Lung (tissue), 12 donors: ENCODE measurements around the gene FILIP1. TPM values are rescaled to one million over a fixed set of nuclear protein-coding genes. Genes with fewer than 3 reads are reported as not detected.

Experiments
- ATAC-seq: fragments of 200-7000 bp; cut with Tn5 transposase; one replicate; pipeline ENCODE4 v1.9.1; 2020; ENCODE audit warnings: moderate number of reproducible peaks; ENCODE audit not compliant: insufficient read depth, low FRiP score
- DNase-seq, 3 donors: peaks; one replicate each; pipeline ENCODE4 v3.0.0-alpha.2; 2013 to 2017
- H3K27ac ChIP-seq, 2 donors: one replicate each; pipeline ENCODE4 v1.5.1; 2013; ENCODE audit warnings: mild to moderate bottlenecking in 2 of 2, moderate library complexity in 2 of 2, control low read depth in 1 of 2, inconsistent platforms in 1 of 2, low read depth in 1 of 2, low read length in 1 of 2
- H3K27me3 ChIP-seq, 3 donors: one replicate each; pipeline ENCODE4 v1.5.1; 2013; ENCODE audit warnings: low read length in 2 of 3; ENCODE audit not compliant: control insufficient read depth in 3 of 3, insufficient read depth in 3 of 3
- H3K36me3 ChIP-seq, 4 donors: one replicate each; pipeline ENCODE4 v1.5.1; 2013; ENCODE audit warnings: low read length in 4 of 4, mild to moderate bottlenecking in 1 of 4, moderate library complexity in 1 of 4; ENCODE audit not compliant: control insufficient read depth in 4 of 4, insufficient read depth in 4 of 4
- H3K4me1 ChIP-seq, 5 donors: one replicate each; pipeline ENCODE4 v1.5.1; 2013; ENCODE audit warnings: low read length in 5 of 5, mild to moderate bottlenecking in 2 of 5, moderate library complexity in 1 of 5; ENCODE audit not compliant: control insufficient read depth in 5 of 5, insufficient read depth in 5 of 5
- H3K4me3 ChIP-seq: one replicate; pipeline ENCODE4 v1.5.1; 2013; ENCODE audit warnings: mild to moderate bottlenecking, control low read depth, moderate library complexity
- H3K9ac ChIP-seq, 2 donors: one replicate each; pipeline ENCODE4 v1.5.1; 2013; ENCODE audit warnings: low read length in 2 of 2, control low read depth in 1 of 2; ENCODE audit not compliant: insufficient read depth in 1 of 2
- H3K9me3 ChIP-seq, 4 donors: one replicate each; pipeline ENCODE4 v1.5.1; 2013; ENCODE audit warnings: low read length in 3 of 4, mild to moderate bottlenecking in 1 of 4, moderate library complexity in 1 of 4; ENCODE audit not compliant: control insufficient read depth in 4 of 4, insufficient read depth in 3 of 4
- CTCF ChIP-seq: IDR thresholded peaks from 2 replicates; pipeline ENCODE4 v1.5.1; 2012; ENCODE audit warnings: mild to moderate bottlenecking; ENCODE audit errors: control extremely low read depth, extremely low read depth
- WGBS, 2 donors: extraction: QIAGEN DNeasy Blood & Tissue Kit; methylation state at CpG; one replicate each; pipeline ENCODE4 v1.1.7; 2013; 5-methylcytosine and 5-hydroxymethylcytosine counted together
- polyA plus RNA-seq, 2 donors: library from polyadenylated mRNA; stranded (reverse); fragments of 200-250 nt; gene quantifications; one replicate each; pipeline ENCODE4 v1.2.1, GENCODE V29; 2013
- total RNA-seq, 2 donors: library from RNA; depleted of rRNA in 1 of 2; stranded (reverse); fragments of >200 nt in 1 of 2; gene quantifications; one replicate each; pipeline ENCODE4 v1.2.1, GENCODE V29; 2014 to 2021
- donor health status: control.
- donor health status: control.
- donor health status: Bipolar disorder and iron deficiency.
- donor health status: healthy.
- donor health status: DM: yes; HTN: yes; CAD: no.

Gene FILIP1
- total and polyA plus RNA-seq, 4 donors, result 5.6 to 24.1 (median 11.1) TPM

GRCh38 chr6:75495011-75495410 lies 1.4 kb upstream of the FILIP1 start:
- peak overlapping the region in 1 of 2 donors; percentile 99 for H3K27ac ChIP-seq
- TF ChIP-seq CTCF, result no peak
- WGBS, 2 donors, result 65 to 75% methylated on average over 1 of the region's 1 CpG

GRCh38 chr6:75494290-75494689 lies 690 bp upstream of the FILIP1 start:
- Histone ChIP-seq H3K36me3 (no peaks in the 10 kb centered on the region), H3K9me3 (no peaks in the 10 kb centered on the region), H3K4me1 (peaks cover 2 to 55% (median 18%) of the 10 kb centered on the region in 5 donors), H3K4me3 (no peak overlapping the region), H3K27me3 (no peaks in the 10 kb centered on the region), H3K9ac (peak overlapping the region in 1 of 2 donors; percentile 99), H3K27ac (peak overlapping the region in 1 of 2 donors; percentile 99)
- whole genome bisulfite sequencing, 2 donors, result 49 to 76% methylated on average over 4 of the region's 4 CpGs
- ATAC-seq, result no peak
- no peak for DNase-seq
- no peak for TF ChIP-seq CTCF

More at GRCh38 chr6:75495011-75495410, 1.4 kb upstream of the FILIP1 start:
- no peak overlapping the region for H3K4me3 ChIP-seq
- ATAC-seq (no peak), DNase-seq (peak in 2 of 3 donors; percentile 51 to 64)
- H3K36me3 ChIP-seq, result no peaks in the 10 kb centered on the region
- H3K9ac ChIP-seq, result peak overlapping the region in 1 of 2 donors; percentile 99
- peaks cover 2 to 48% (median 21%) of the 10 kb centered on the region in 5 donors for H3K4me1 ChIP-seq
- no peaks in the 10 kb centered on the region for H3K9me3 ChIP-seq
- no peaks in the 10 kb centered on the region for H3K27me3 ChIP-seq

- peaks cover 2 to 66% (median 23%) of the 10 kb centered on the region in 5 donors for H3K4me1 ChIP-seq
- peak overlapping the region in 1 of 2 donors; percentile 99 for H3K27ac ChIP-seq
- WGBS, 2 donors, result 48 to 72% methylated on average over 3 of the region's 3 CpGs
- no peaks in the 10 kb centered on the region for H3K36me3 ChIP-seq
- H3K4me3 ChIP-seq, result no peak overlapping the region
- TF ChIP-seq CTCF, result no peak
- peak overlapping the region; percentile 63 to 99 for H3K9ac ChIP-seq
- ATAC-seq, result no peak
- H3K27me3 ChIP-seq, result no peaks in the 10 kb centered on the region
- DNase-seq, result peak in 2 of 3 donors; percentile 56 to 71
- H3K9me3 ChIP-seq, result no peaks in the 10 kb centered on the region
Observed at GRCh38 chr6:75492386-75493153, 1.0 kb downstream of the FILIP1 start.
